NCI-H526 (cell line): ENCODE results near the gene PODXL2.

Experiments
- DNase-seq, 2 experiments: peaks; one replicate each; lab custom pipeline; 2025; lab: John Stamatoyannopoulos, UW

The PODXL2 gene

GRCh38 chr3:127606086-127606805 is 22.7 kb upstream of the PODXL2 start:
- no peak for DNase-seq

- DNase-seq, result no peak
These were observed 21.9 kb upstream of the PODXL2 start for GRCh38 chr3:127606981-127607595.

DNA sequence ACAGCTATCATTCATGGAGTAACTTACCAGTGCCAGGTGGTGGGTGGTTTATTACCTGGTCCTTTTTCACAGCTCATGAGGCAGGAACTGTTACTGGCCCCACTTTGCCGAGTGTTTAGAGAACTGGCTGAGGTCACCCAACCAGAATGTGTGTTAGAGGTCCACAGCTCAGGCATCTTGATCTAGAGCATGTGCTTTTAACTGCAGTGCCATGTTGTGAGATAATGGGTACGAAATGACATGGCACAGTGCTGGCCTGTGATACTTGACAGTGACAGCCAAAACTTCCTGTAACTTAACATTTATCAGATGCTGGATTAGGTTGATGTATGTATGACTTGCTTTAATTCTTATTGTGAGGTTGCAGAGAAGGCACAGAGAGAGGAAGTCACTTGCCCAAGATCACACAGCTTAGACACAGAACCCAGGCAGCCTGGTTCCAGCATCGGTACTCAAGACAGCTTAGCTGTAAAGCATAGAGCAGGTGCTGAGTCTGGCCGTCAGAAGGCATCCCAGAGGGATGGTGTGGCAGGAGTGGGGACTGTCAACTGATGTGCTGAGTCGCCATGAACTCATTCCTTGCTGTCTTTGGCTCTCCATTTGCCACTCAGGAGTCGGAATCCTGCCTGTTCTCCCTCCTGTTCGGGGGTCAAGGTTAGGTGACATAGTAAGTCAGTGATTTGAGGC is 21.2 kb upstream of the PODXL2 start:
- no peak for DNase-seq

DNA sequence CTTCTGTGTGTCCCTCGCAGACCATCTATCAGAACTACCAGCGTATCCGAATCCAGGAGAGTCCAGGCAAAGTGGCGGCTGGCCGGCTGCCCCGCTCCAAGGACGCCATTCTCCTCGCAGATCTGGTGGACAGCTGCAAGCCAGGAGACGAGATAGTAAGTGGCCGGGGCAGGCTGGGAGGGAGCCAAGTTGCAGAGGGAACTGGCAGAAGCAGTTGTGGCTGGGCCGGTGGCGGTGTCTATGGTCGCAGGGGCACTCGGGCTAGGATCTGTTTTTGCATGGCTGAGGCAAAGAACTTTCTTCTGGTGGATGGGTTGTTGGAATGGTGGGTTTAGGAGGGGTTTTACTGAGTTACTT is 20.6 kb upstream of the PODXL2 start:
- no peak for DNase-seq

DNA sequence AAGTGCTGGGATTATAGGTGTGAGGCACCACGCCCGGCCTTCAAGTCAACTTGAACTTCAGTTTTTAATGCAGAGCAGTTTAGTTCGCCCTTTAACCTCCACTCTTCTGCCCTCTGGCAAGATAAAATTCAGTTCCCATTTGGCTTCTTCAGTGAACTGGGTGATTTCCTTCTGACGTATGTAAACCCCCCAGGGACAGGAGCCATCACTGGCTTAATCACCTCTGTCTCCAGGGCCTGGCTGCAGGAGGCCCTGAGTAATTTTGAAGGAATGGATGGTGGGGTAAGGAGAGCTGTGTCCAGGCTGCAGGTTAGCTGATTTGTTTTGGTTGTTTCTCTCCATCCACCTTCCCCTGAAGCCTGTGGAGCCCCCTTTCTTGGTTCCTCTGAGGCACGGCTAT is 18.9 kb upstream of the PODXL2 start:
- DNase-seq, result no peak

- no peak for DNase-seq
These were observed 17.7 kb upstream of the PODXL2 start for GRCh38 chr3:127611251-127611650.

DNA sequence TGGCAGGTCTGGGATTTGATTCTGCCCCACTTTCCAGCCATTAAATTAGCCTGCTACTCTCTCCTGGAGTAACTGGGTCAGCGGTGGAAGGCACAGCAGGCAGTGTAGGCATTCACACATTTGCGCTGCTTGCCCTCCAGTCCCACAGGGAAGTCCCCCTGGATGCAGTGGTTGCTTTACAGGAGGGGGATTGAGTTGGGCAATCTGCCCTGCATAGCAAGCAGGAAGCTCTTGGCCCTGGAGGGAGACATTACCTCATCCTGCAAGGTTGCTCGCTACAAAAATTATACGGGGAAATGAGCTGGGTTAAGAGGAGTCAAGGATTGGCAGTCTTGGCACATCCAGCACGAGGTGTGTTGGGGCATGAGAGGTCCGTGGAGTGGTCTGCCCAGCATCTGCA is 16.0 kb upstream of the PODXL2 start:
- DNase-seq, result no peak

- DNase-seq, result no peak
These were observed 15.6 kb upstream of the PODXL2 start for GRCh38 chr3:127613406-127613805.

DNA sequence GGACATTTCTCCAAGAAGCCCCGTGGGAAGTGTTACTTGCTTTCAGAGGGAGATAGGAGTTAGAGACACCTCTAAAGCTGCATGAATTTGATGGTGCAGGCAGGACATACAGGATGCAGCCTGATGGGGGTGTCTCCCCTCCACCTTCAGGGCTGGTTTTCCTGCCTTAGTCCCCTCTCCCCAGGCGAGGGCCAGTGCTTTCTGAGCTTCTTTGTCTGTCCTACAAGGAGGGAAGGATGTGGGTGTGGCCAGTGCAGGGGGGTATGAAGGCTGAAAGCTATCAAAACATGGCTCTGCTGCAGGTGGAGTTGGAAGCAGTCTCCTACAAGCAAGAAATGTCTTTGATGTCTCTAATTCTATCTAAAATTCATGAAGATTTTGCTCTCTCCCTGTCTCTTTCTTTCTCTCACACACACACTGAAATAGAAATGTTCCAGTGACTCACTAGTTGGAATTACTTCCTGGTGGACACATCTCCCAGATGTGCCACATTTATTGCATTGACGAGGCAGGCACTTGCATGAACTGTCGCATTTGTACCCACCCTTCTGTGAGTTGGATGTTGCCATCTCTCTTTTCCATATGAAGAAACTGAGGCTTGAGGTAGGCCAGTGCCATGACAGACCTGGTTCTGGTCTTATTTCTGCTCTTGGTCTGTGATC is 13.9 kb upstream of the PODXL2 start:
- no peak for DNase-seq

DNA sequence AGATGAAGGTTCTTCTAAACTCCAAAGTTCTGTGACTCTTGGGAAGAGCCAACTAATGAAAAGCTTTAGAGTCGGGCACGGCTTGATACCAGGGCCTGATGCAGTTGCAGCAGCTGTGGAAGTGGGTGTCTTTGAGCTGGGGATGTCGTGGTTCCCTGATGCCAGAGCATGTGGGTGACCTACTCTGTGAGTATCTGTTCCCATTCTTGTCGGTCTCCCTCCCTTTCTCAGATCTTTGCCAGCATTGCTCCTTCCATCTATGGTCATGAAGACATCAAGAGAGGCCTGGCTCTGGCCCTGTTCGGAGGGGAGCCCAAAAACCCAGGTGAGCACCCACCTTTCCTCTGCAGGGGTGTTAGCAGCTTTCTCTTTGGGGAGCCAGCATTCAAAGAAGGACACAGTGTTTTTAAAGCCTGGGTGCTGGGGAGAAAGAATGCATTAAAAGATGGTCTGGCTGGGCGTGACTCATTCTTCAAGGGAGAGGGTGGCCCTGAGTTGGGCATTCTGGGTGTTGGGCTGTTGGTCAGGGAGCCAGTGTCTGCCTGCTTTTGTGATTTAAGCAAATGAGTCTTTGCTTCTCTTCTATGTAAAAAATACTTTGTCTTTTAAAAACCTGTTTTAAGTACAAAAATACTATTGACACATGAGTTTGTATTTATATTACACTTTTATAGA is 13.2 kb upstream of the PODXL2 start:
- DNase-seq, result no peak

DNA sequence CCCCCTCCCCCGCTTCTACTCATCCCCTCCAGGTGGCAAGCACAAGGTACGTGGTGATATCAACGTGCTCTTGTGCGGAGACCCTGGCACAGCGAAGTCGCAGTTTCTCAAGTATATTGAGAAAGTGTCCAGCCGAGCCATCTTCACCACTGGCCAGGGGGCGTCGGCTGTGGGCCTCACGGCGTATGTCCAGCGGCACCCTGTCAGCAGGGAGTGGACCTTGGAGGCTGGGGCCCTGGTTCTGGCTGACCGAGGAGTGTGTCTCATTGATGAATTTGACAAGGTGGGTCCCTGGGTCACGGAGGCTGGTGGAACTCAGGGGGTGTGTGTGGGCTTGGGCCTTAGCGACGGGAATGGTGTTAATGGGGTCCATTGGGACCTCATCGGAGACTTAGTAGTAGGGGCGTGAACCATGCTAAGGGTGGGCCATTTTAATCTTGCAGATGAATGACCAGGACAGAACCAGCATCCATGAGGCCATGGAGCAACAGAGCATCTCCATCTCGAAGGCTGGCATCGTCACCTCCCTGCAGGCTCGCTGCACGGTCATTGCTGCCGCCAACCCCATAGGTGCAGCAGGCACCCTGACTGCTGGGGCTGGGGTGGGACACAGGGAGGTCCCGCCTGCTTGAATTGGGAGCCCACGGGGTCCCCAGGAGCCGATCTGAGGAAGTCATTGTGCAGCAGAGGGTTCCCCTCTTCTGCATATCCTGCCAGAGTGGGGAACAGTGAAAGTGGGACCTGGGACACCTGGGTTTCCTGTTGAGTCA is 12.0 kb upstream of the PODXL2 start:
- DNase-seq, result no peak

GRCh38 chr3:127618891-127619290 is 10.1 kb upstream of the PODXL2 start:
- DNase-seq, result no peak

GRCh38 chr3:127620637-127621375 is 8.2 kb upstream of the PODXL2 start:
- DNase-seq, result no peak

DNA sequence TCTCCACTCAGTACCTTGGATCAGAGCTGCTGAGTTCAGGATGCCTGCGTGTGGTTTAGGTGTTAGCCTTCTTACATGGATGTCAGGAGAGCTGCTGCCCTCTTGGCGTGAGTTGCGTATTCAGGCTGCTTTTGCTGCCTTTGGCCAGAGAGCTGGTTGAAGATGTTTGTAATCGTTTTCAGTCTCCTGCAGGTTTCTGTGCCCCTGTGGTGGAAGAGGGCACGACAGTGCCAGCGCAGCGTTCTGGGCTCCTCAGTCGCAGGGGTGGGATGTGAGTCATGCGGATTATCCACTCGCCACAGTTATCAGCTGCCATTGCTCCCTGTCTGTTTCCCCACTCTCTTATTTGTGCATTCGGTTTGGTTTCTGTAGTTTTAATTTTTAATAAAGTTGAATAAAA is 7.0 kb upstream of the PODXL2 start:
- DNase-seq, result no peak

GRCh38 chr3:127622772-127623576 is 6.0 kb upstream of the PODXL2 start:
- no peak for DNase-seq

GRCh38 chr3:127624063-127624462 is 4.9 kb upstream of the PODXL2 start:
- DNase-seq, result no peak

GRCh38 chr3:127625821-127626220 is 3.2 kb upstream of the PODXL2 start:
- DNase-seq, result no peak

DNA sequence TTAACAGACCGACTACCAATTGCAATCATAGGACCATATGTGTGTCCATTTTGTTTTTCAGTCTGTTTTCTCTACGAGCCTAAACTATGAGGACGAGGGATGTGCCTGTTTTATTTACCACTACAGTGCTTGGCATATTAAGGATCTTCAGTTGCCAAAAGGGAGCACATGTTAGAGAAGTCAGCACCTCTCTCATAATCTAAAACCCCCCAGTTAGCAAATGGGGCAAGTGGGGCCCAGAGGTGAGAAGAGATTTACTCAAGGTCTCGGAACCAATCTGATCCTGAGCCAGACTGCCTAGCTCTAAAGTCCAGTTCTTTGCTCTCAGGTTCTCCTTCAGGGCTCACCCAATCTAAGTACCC is 578 bp upstream of the PODXL2 start:
- DNase-seq, result no peak

- peak; percentile 55 to 65 for DNase-seq
These were observed 750 bp downstream of the PODXL2 start for GRCh38 chr3:127629467-127630403.
